H9 (cell line): ENCODE results near the gene HS6ST2. TPM values are rescaled to one million over a fixed set of nuclear protein-coding genes. Genes with fewer than 3 reads are reported as not detected.

ENCODE experiments used
- DNase-seq: peaks from one replicate; pipeline ENCODE4 v3.0.0-alpha.2; 2017
- H2AFZ ChIP-seq: one replicate; pipeline ENCODE4 v1.6.1; 2013; ENCODE audit warnings: mild to moderate bottlenecking, low read length, control low read depth, moderate library complexity
- H2AK5ac ChIP-seq: 2 replicates; pipeline ENCODE4 v1.6.1; 2013; ENCODE audit warnings: low read length, control low read depth, mixed read lengths; ENCODE audit not compliant: insufficient read length
- H2BK120ac ChIP-seq: one replicate; pipeline ENCODE4 v1.6.1; 2013; ENCODE audit warnings: low read depth, mild to moderate bottlenecking, low read length, control low read depth, inconsistent platforms; ENCODE audit not compliant: poor library complexity, severe bottlenecking
- H2BK12ac ChIP-seq: 2 replicates; pipeline ENCODE4 v1.6.1; 2013; ENCODE audit warnings: low read length, control low read depth, mixed read lengths, low read depth; ENCODE audit not compliant: insufficient read length
- H2BK15ac ChIP-seq: 2 replicates; pipeline ENCODE4 v1.6.1; 2013; ENCODE audit warnings: low read depth, low read length, control low read depth
- H2BK20ac ChIP-seq: one replicate; pipeline ENCODE4 v1.6.1; 2013; ENCODE audit warnings: low read depth, mild to moderate bottlenecking, low read length, control low read depth, inconsistent platforms; ENCODE audit not compliant: poor library complexity, severe bottlenecking
- H2BK5ac ChIP-seq: 2 replicates; pipeline ENCODE4 v1.6.1; 2013; ENCODE audit warnings: low read length, control low read depth, mixed read lengths; ENCODE audit not compliant: insufficient read length
- H3K14ac ChIP-seq: 2 replicates; pipeline ENCODE4 v1.6.1; 2013; ENCODE audit warnings: low read length, control low read depth; ENCODE audit not compliant: insufficient read depth
- H3K18ac ChIP-seq: 2 replicates; pipeline ENCODE4 v1.6.1; 2013; ENCODE audit warnings: low read depth, mild to moderate bottlenecking, mixed read lengths, low read length, control low read depth; ENCODE audit not compliant: insufficient read length
- H3K23ac ChIP-seq: 2 replicates; pipeline ENCODE4 v1.6.1; 2013; ENCODE audit warnings: low read length, control low read depth, mixed read lengths, low read depth; ENCODE audit not compliant: insufficient read length
- H3K23me2 ChIP-seq: 2 replicates; pipeline ENCODE4 v1.6.1; 2013; ENCODE audit warnings: low read depth, mild to moderate bottlenecking, mixed read lengths, low read length, control low read depth; ENCODE audit not compliant: insufficient read length, poor library complexity, severe bottlenecking
- H3K27ac ChIP-seq: 2 replicates; pipeline ENCODE4 v1.5.1; 2013; ENCODE audit warnings: low read length, control low read depth, mixed read lengths, low read depth; ENCODE audit not compliant: insufficient read length
- H3K27me3 ChIP-seq: 2 replicates; pipeline ENCODE4 v1.6.1; 2013; ENCODE audit warnings: low read length, control low read depth, inconsistent platforms; ENCODE audit not compliant: insufficient read depth
- H3K4ac ChIP-seq: 2 replicates; pipeline ENCODE4 v1.6.1; 2013; ENCODE audit warnings: low read depth, mild to moderate bottlenecking, control low read depth, inconsistent platforms, low read length, moderate library complexity
- H3K4me1 ChIP-seq: 2 replicates; pipeline ENCODE4 v1.6.1; 2013; ENCODE audit warnings: low read length, control low read depth, inconsistent platforms; ENCODE audit not compliant: insufficient read depth
- H3K4me2 ChIP-seq: 2 replicates; pipeline ENCODE4 v1.6.1; 2013; ENCODE audit warnings: low read length, control low read depth, mixed read lengths; ENCODE audit not compliant: insufficient read length, insufficient read depth
- H3K56ac ChIP-seq: 2 replicates; pipeline ENCODE4 v1.6.1; 2013; ENCODE audit warnings: low read depth, mild to moderate bottlenecking, mixed read lengths, low read length, control low read depth; ENCODE audit not compliant: insufficient read length
- H3K79me1 ChIP-seq: 2 replicates; pipeline ENCODE4 v1.6.1; 2013; ENCODE audit warnings: low read depth, mild to moderate bottlenecking, moderate library complexity, low read length, control low read depth, inconsistent platforms; ENCODE audit not compliant: insufficient read depth, poor library complexity, severe bottlenecking
- H3K79me2 ChIP-seq: 2 replicates; pipeline ENCODE4 v1.6.1; 2013; ENCODE audit warnings: low read length, control low read depth, inconsistent platforms; ENCODE audit not compliant: insufficient read depth
- H3K9ac ChIP-seq: 2 replicates; pipeline ENCODE4 v1.6.1; 2013; ENCODE audit warnings: low read length, control low read depth, mixed read lengths; ENCODE audit not compliant: insufficient read length; ENCODE audit errors: extremely low read depth
- H3K9me3 ChIP-seq: one replicate; pipeline ENCODE4 v1.6.1; 2013; ENCODE audit warnings: low read depth, low read length, inconsistent platforms; ENCODE audit not compliant: control insufficient read depth
- H3T11ph ChIP-seq: one replicate; pipeline ENCODE4 v1.6.1; 2013; ENCODE audit warnings: mild to moderate bottlenecking, low read length, control low read depth, inconsistent platforms
- H4K20me1 ChIP-seq: one replicate; pipeline ENCODE4 v1.6.1; 2013; ENCODE audit not compliant: control insufficient read depth, insufficient read length, insufficient read depth
- H4K5ac ChIP-seq: 2 replicates; pipeline ENCODE4 v1.6.1; 2013; ENCODE audit warnings: low read depth, mild to moderate bottlenecking, mixed read lengths, low read length, control low read depth; ENCODE audit not compliant: insufficient read length
- H4K8ac ChIP-seq: replicated peaks from 2 replicates; pipeline ENCODE4 v1.6.1; 2013; ENCODE audit warnings: low read length, control low read depth, mixed read lengths, low read depth; ENCODE audit not compliant: insufficient read length
- H4K91ac ChIP-seq: 2 replicates; pipeline ENCODE4 v1.6.1; 2013; ENCODE audit warnings: low read depth, mild to moderate bottlenecking, moderate library complexity, mixed read lengths, low read length, control low read depth; ENCODE audit not compliant: insufficient read length
- H3K27ac Mint-ChIP-seq, 3 experiments: 2 replicates in 2 of 3; 3 replicates in 1 of 3; pipeline ENCODE4 v1.8.0; 2020 to 2021; ENCODE audit warnings: mixed read lengths in 3 of 3, mild to moderate bottlenecking in 1 of 3, moderate library complexity in 1 of 3
- H3K27me3 Mint-ChIP-seq: 2 replicates; pipeline ENCODE4 v1.8.0; 2021; ENCODE audit warnings: low read depth, mild to moderate bottlenecking, moderate library complexity, mixed read lengths
- H3K36me3 Mint-ChIP-seq, 3 experiments: 2 replicates in 2 of 3; 3 replicates in 1 of 3; pipeline ENCODE4 v1.8.0; 2020 to 2021; ENCODE audit warnings: low read depth in 3 of 3, mixed read lengths in 3 of 3; ENCODE audit not compliant: insufficient read depth in 1 of 3
- H3K4me1 Mint-ChIP-seq, 2 experiments: 2 replicates each; pipeline ENCODE4 v1.8.0; 2020; ENCODE audit warnings: mixed read lengths in 2 of 2
- H3K4me3 Mint-ChIP-seq, 2 experiments: 2 replicates in 1 of 2; 3 replicates in 1 of 2; pipeline ENCODE4 v1.8.0; 2020 to 2021; ENCODE audit warnings: mild to moderate bottlenecking in 2 of 2, mixed read lengths in 2 of 2, moderate library complexity in 1 of 2
- H3K9me3 Mint-ChIP-seq, 2 experiments: 2 replicates in 1 of 2; 3 replicates in 1 of 2; pipeline ENCODE4 v1.8.0; 2020; ENCODE audit warnings: mild to moderate bottlenecking in 2 of 2, mixed read lengths in 2 of 2, moderate library complexity in 1 of 2
- CTCF ChIP-seq: fragments of 200-600 bp; sonication (generic); conservative IDR thresholded peaks from 3 replicates; pipeline ENCODE4 v1.8.0; 2021; ENCODE audit warnings: antibody characterized with exemption, mild to moderate bottlenecking
- WGBS: extraction: QIAGEN DNeasy Blood & Tissue Kit; methylation state at CpG from one replicate; pipeline ENCODE4 v1.1.7; 2013; ENCODE audit warnings: missing lambda C conversion rate, low lambda C conversion rate, mixed read lengths; ENCODE audit not compliant: insufficient read length; ENCODE audit errors: extremely low coverage; 5-methylcytosine and 5-hydroxymethylcytosine counted together
- total RNA-seq: library from RNA; stranded (reverse); gene quantifications from 2 replicates; pipeline ENCODE4 v1.2.1, GENCODE V29; 2021

The HS6ST2 gene
- total RNA-seq, 1 experiment from 2014 or later: 4.8 TPM

DNA sequence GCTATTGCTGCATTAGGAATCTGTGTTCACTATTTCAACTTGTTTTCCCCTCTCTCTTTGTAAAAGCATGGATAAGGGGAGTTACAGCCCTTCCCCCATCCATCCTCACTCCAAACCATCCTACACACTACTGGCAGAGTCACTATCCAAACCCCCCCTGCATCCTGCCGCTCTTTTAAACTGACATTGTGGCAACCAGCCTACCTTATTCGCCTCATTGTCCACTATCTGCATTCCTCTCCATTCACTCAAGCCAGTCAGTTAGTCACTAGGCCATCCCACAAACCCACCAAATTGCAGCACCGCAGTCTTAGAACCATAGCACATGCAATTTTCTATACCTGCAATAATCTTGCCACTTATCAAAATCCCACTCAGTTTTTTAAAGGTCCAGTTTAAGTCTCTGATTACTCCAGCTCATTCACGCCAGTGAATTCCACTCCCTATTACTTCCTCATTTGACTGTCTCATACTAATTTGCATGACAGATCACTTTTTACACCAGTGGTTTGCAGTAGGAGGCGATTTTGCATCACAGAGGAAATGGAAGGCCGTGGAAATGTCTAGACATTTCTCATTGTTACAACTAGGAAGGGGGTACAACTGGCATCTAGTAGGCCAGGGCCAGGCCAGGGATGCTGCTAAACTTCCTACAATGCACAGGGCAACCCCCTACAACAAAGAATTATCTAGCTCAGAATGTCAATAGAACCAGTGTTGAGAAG lies 181.8 kb downstream of the HS6ST2 start:
- Histone ChIP-seq H3K79me1 (no peaks in the 10 kb centered on the region), H3K27me3 (no peaks in the 10 kb centered on the region), H4K5ac (no peak overlapping the region), H3K27ac (peak overlapping the region; percentile 20), H3K23me2 (no peaks in the 10 kb centered on the region), H4K8ac (no peak overlapping the region), H3K9ac (no peak overlapping the region), H4K91ac (no peak overlapping the region), H2BK15ac (no peak overlapping the region), H4K20me1 (no peaks in the 10 kb centered on the region), H2BK120ac (no peak overlapping the region), H3K18ac (no peak overlapping the region), H2BK5ac (no peak overlapping the region), H3K4me2 (peak overlapping the region; percentile 15), H2AK5ac (no peak overlapping the region), H3K56ac (no peak overlapping the region), H3T11ph (no peak overlapping the region), H3K4me1 (peaks cover 8% of the 10 kb centered on the region), H3K9me3 (no peaks in the 10 kb centered on the region), H2AFZ (no peak overlapping the region), H3K14ac (no peak overlapping the region), H3K4ac (no peak overlapping the region), H3K79me2 (no peaks in the 10 kb centered on the region), H2BK12ac (no peak overlapping the region), H3K23ac (no peak overlapping the region), H2BK20ac (no peak overlapping the region)
- no peak for TF ChIP-seq CTCF
- Mint-ChIP-seq H3K27ac (peak overlapping the region in 1 of 3 experiments; percentile 26; a peak in 4 of 7 replicates), H3K36me3 (no peaks in the 10 kb centered on the region), H3K27me3 (peaks cover 4% of the 10 kb centered on the region), H3K4me3 (peak overlapping the region in 1 of 2 experiments; percentile 0; a peak in 1 of 5 replicates), H3K4me1 (peaks cover 18% of the 10 kb centered on the region in 2 experiments), H3K9me3 (no peaks in the 10 kb centered on the region)
- no CpG with 5 or more reads among the region's 6 CpGs for WGBS
- no peak for DNase-seq
